ENCODE data around the gene STX1A. TPM values are rescaled to one million over a fixed set of nuclear protein-coding genes. Genes with fewer than 3 reads are reported as not detected.

Gene STX1A
- total RNA-seq, 1 donor, result 27.9 TPM

- H3K4me3 ChIP-seq (ENCODE audit: low read depth, low read length), result no peak overlapping the region
- no peak for DNase-seq (ENCODE audit: low read depth)
- TF ChIP-seq CTCF (IDR thresholded peaks at IDR 0.05; ENCODE audit: insufficient read depth, low read length), result no peak
These were observed 10.4 kb downstream of the STX1A start for GRCh38 chr7:73708961-73709549.

GRCh38 chr7:73707045-73707631 is 12.3 kb downstream of the STX1A start:
- TF ChIP-seq CTCF (IDR thresholded peaks at IDR 0.05; ENCODE audit: insufficient read depth, low read length), result no peak
- H3K4me3 ChIP-seq (ENCODE audit: low read depth, low read length), result no peak overlapping the region
- no peak for DNase-seq (ENCODE audit: low read depth)

GRCh38 chr7:73706126-73707044 is 13.1 kb downstream of the STX1A start:
- no peak overlapping the region for H3K4me3 ChIP-seq (ENCODE audit: low read depth, low read length)
- no peak for TF ChIP-seq CTCF (IDR thresholded peaks at IDR 0.05; ENCODE audit: insufficient read depth, low read length)
- DNase-seq (ENCODE audit: low read depth), result no peak

- no peak for DNase-seq (ENCODE audit: low read depth)
- no peak for TF ChIP-seq CTCF (IDR thresholded peaks at IDR 0.05; ENCODE audit: insufficient read depth, low read length)
These were observed 13.9 kb downstream of the STX1A start for GRCh38 chr7:73705551-73705920.

GRCh38 chr7:73704640-73705550 is 14.6 kb downstream of the STX1A start:
- H3K4me3 ChIP-seq (ENCODE audit: low read depth, low read length), result no peak overlapping the region
- DNase-seq (ENCODE audit: low read depth), result peak; percentile 72
- TF ChIP-seq CTCF (IDR thresholded peaks at IDR 0.05; ENCODE audit: insufficient read depth, low read length), result no peak

More at GRCh38 chr7:73705551-73705920, 13.9 kb downstream of the STX1A start:
- H3K4me3 ChIP-seq (ENCODE audit: low read depth, low read length), result no peak overlapping the region

Data from fibroblast of the aortic adventitia (primary cell).